NCI-H1105 treated with DMSO at 0.1 percent for 48 hours (cell line): ENCODE data around the gene TMEM38B.
"Not testable (repeated sequence)": the region's sequence is repeated elsewhere in the genome, so short reads cannot be mapped to it uniquely, and the experiment has no call there.

ENCODE experiments used
- DNase-seq: peaks from one replicate; lab custom pipeline; 2025; lab: John Stamatoyannopoulos, UW

The TMEM38B gene

DNA sequence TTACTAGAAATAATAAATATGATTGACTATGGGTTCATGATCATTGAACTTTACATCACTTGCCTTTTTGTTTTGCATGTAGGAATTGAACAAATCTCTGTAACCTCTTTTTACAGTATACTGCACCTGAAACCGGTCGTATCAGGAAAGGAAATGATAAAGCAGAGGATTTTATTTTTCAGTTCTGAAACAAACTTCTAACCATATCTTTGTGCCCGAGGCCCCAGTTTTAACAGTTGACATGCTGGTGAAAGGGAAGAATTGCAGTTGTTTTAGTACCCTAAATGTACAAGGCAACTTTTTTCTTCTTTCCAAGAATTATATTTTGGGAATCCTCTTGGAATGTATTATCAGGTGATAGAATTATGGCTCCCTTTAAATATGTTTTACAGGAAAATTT is 27.8 kb downstream of the TMEM38B start:
- DNase-seq, result no peak

GRCh38 chr9:105725370-105725769 is 31.0 kb downstream of the TMEM38B start:
- DNase-seq, result no peak

GRCh38 chr9:105728230-105728629 is 33.9 kb downstream of the TMEM38B start:
- not testable (repeated sequence) for DNase-seq

DNA sequence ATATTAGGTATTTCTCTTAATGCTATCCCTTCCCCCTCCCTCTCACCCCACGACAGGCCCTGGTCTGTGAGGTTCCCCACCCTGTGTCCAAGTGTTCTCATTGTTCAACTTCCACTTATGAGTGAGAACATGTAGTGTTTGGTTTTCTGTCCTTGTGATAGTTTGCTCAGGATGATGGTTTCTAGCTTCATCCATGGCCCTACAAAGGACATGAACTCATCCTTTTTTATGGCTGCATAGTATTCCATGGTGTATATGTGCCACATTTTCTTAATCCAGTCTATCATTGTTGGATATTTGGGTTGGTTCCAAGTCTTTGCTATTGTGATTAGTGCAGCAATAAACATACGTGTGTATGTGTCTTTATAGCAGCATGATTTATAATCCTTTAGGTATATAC is 37.1 kb downstream of the TMEM38B start:
- not testable (repeated sequence) for DNase-seq

GRCh38 chr9:105735366-105735765 is 41.0 kb downstream of the TMEM38B start:
- no peak for DNase-seq

GRCh38 chr9:105737205-105737604 is 42.9 kb downstream of the TMEM38B start:
- DNase-seq, result no peak

DNA sequence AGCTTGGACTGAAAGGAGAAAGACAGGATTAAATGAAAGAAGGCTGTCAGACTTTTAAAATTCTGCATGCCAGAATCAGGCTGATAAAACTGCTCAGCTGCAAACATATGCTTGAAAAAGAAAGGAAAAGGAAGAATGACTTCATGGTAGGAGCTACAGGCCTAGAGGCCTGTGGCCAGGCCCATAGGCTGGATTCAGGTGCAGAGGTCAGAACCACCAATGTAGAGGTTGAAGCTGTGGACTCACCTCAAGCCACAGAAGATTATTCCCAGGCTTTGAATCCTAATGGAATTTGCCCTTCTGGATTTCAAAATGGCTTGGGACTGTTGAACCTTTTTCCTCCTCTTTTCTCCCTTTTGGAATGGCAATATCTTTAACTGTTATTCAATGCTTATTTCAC is 47.7 kb downstream of the TMEM38B start:
- DNase-seq, result no peak

- not testable (repeated sequence) for DNase-seq
Observed at GRCh38 chr9:105747325-105747724, 53.0 kb downstream of the TMEM38B start.

DNA sequence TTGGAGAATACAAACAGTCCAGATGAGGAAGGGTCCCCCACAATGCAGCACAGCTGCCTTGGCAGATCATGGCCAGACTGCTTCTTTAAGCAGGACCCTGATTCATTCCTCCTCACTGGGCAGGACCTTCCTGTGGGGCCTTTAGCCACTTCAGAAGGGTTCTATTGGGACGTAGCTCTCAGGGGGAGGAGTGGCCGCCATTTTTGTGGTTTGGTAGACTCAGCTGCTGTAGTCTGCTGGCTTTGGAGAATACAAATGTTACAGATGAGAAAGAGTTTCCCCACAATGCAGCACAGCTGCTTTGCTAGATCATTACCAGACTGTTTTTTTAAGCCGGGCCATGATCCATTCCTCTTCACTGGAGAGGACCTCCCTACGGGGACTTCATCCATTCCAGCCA is 57.4 kb downstream of the TMEM38B start:
- no peak for DNase-seq

DNA sequence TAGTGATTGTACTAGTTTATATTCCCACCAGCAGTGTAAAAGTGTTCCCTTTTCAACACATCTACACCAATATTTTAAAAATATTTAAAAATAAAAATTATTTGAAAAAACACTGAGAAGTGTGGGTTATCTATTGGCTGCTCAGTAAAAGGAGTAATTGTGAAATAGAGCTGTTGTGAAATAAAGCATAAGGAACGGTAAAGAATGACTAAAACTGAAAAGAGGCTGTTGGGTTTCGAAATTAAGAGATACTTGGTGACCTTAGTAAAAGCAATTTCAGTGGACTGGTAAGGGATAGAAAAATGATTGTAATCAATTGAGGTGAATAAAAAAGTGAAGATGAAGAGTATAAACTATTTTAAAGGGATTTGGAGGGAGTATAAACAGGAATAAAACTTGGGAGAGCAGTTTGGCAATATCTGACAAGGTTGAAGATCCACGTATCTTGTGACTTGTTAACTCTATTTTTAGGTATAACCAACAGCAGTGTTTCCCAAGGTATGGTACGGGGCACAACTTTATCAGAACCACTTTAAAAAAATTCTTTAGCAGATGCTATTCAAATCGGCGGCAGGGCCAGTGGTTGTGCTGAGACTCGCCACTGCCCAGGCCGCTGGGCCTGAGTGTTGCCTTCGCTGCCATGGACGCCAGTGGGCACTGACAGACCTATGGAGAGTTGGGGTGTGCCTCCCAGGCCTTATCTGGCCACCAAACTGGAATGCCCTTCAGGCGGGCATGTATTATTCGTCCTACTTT is 63.3 kb downstream of the TMEM38B start:
- no peak for DNase-seq

- DNase-seq, result no peak
Observed at GRCh38 chr9:105760053-105760452, 65.7 kb downstream of the TMEM38B start.

DNA sequence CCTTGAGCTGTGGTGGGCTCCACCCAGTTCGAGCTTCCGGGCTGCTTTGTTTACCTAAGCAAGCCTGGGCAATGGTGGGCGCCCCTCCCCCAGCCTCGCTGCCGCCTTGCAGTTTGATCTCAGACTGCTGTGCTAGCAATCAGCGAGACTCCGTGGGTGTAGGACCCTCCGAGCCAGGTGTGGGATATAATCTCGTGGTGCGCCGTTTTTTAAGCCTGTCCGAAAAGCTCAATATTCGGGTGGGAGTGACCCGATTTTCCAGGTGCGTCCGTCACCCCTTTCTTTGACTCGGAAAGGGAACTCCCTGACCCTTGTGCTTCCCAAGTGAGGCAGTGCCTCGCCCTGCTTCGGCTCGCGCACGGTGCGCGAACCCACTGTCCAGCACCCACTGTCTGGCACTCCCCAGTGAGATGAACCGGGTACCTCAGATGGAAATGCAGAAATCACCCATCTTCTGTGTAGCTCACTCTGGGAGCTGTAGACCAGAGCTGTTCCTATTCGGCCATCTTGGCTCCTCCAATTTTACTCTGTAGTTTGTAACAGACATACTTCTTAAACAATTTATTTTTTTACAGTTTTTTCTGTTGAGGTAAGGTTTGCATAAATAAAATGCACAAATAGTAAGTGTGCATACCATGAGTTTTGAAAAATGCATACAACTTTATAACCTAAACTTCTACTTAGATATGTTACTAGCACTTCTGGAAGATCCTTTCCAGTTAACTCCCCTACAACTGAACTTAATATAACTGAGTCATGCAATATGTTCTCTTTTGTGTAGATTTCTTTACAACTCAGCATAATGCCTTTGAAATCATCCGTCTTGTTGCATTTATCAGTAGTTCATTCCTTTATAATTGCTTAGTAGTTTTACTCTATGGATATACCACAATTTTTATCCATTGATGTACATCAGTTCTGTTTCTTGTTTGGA is 88.5 kb downstream of the TMEM38B start:
- not testable (repeated sequence) for DNase-seq

DNA sequence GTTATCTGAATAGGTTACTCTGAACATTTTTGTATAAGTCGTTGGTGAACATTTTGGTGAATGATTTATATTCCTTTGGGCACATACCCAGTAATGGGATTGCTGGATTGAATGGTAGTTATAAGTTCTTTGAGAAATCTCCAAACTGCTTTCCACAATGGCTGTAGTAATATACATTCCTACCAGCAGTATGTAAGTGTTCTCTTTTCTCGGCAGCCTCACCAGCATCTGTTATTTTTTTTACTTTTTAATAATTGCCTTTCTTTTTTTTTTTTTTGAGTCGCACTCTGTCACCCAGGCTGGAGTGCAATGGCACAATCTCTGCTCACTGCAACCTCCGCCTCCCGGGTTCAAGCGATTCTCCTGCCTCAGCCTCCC is 89.1 kb downstream of the TMEM38B start:
- DNase-seq, result not testable (repeated sequence)

- not testable (repeated sequence) for DNase-seq
Observed at GRCh38 chr9:105786796-105787195, 92.5 kb downstream of the TMEM38B start.

- no peak for DNase-seq
Observed at GRCh38 chr9:105816202-105816744, 121.9 kb downstream of the TMEM38B start.

DNA sequence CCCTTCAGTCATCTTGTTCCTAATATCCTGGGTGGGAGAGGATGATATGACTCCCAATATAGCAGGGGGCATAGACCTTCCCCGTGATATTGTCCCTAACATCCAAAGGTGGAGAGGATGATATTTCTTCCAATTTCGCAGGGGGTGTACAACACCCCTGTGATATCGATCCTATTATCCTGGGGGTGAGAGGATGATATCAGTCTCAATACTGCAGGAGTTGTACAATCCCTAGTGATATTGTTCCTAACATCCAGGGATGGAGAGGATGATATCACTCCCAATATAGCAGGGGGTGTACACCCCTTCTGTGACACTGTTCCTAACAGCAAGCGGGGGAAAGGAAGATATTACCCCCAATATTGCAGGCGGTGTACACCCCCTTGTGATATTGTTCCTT is 122.6 kb downstream of the TMEM38B start:
- no peak for DNase-seq

GRCh38 chr9:105818903-105819302 is 124.6 kb downstream of the TMEM38B start:
- no peak for DNase-seq

- no peak for DNase-seq
Observed at GRCh38 chr9:105822814-105823213, 128.5 kb downstream of the TMEM38B start.
